GM12801 (cell line): ENCODE results near the gene PHOX2B.

Experiments
- CTCF ChIP-seq: IDR thresholded peaks from one replicate; pipeline ENCODE4 v1.5.1; 2011; ENCODE audit warnings: control low read depth; ENCODE audit not compliant: insufficient read length; ENCODE audit errors: extremely low read depth

Gene PHOX2B

GRCh38 chr4:41746440-41747229 is 1.9 kb downstream of the PHOX2B start:
- no peak for TF ChIP-seq CTCF

DNA sequence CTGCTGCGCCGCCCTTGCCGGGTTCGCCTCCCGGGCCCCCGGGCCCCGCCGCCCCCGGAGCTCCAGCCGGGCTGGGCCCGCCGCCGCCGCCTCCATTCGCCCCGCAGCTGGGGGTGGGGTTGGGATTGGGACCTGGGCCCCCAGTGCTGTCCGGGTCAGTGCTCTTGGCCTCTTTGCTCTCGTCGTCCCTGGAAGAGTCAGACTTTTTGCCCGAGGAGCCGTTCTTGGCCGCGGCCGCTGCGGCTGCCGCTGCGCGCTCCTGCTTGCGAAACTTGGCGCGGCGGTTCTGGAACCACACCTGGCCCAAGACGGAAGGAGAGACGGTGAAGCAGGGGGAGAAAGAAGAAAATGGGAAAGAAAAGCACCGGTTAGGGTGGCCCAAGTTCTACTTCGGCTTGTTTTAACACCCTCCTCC is 2.5 kb downstream of the PHOX2B start:
- no peak for TF ChIP-seq CTCF

GRCh38 chr4:41745292-41746024 is 3.1 kb downstream of the PHOX2B start:
- TF ChIP-seq CTCF = no peak

GRCh38 chr4:41744572-41745291 is 3.8 kb downstream of the PHOX2B start:
- TF ChIP-seq CTCF = no peak

DNA sequence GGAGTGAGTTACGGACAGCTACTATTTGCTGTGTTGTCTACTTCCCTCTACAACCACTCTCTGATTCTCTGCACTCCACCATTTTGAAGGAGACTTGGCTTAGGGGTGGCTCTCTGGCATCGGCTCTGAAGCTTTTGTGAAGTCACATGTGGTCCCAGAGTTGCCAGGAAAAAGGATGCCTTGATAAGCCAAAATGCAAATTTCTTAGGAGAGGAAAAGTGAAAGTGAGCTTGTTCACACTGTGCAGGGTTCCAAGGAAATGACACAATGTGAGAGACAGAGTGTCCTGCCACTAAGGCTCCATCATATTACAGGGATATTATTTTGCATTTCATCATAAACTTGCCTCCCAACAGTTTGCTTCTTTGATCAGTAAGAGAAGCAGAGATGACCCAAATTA is 7.2 kb downstream of the PHOX2B start:
- TF ChIP-seq CTCF = no peak

DNA sequence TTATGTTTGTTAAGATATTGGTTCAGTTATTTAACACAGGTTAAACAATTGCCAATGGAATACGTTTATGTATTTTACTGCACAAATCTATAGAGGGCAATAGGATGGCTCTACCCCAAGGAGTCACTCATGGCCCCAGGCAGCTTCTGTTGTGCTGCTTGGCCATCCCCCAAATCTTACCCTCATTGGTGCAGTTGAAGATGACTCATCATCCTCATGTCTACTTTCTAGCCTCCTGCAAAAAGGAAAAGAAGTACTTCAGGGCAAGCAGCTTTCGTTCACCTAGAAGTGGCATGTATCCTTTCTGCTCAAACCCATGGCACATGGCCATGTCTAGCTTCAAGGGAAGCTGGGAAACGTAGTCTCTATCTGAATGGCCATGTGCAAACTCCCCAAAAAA is 14.2 kb downstream of the PHOX2B start:
- no peak for TF ChIP-seq CTCF

DNA sequence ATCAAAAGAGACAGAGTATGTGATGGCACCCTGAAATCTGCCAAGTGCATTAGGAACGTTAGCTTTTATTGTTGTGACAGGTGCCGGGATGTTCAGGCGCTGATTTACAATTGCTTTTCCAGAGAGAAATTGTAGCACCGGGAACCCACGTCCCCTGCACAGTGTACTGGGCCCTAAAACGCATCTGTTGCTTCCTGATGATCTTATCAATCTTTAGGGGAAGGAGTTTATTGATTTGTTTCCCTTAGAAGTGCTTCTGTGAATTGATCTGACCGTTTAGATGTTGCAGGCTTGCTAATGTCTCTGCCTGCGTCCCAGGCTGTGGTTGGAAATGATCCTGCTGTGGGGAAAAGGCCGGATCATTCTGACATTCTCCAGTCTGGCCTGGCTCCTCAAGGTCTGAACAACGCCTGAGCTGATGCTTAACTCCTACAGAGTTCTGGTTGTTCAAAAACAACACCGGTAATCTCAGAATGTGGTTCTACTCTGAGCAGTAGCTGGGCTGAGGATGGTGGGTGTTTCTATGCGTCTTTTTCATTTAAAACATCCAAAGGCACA is 16.9 kb downstream of the PHOX2B start:
- no peak for TF ChIP-seq CTCF
